Measurements from ENCODE around the gene MSANTD2.

Gene MSANTD2

GRCh38 chr11:124779568-124779967 lies 20.6 kb downstream of the MSANTD2 start:
- TF ChIP-seq PPARA (CRISPR knock-in tag; IDR thresholded peaks at IDR 0.05; ENCODE audit: borderline replicate concordance) (no peak), POU6F1 (CRISPR knock-in tag; IDR thresholded peaks at IDR 0.05; ENCODE audit: borderline replicate concordance, low read depth) (no peak), PATZ1 (CRISPR knock-in tag; IDR thresholded peaks at IDR 0.05; ENCODE audit: borderline replicate concordance) (no peak), OSR1 (CRISPR knock-in tag; IDR thresholded peaks at IDR 0.05) (no peak), ZC3H10 (CRISPR knock-in tag; IDR thresholded peaks at IDR 0.05) (no peak), TCF4 (CRISPR knock-in tag; IDR thresholded peaks at IDR 0.05; ENCODE audit: borderline replicate concordance) (no peak), ZFP3 (CRISPR knock-in tag; IDR thresholded peaks at IDR 0.05) (no peak), ZFP30 (CRISPR knock-in tag; IDR thresholded peaks at IDR 0.05) (no peak), ZNF70 (CRISPR knock-in tag; IDR thresholded peaks at IDR 0.05) (no peak), GLIS3 (CRISPR knock-in tag; IDR thresholded peaks at IDR 0.05) (no peak), SNAI2 (CRISPR knock-in tag; IDR thresholded peaks at IDR 0.05) (no peak), TOX (CRISPR knock-in tag; IDR thresholded peaks at IDR 0.05; ENCODE audit: borderline replicate concordance) (no peak), TSHZ2 (CRISPR knock-in tag; IDR thresholded peaks at IDR 0.05) (no peak), ARNTL (CRISPR knock-in tag; IDR thresholded peaks at IDR 0.05; ENCODE audit: borderline replicate concordance, low read depth) (no peak), CSDC2 (CRISPR knock-in tag; IDR thresholded peaks at IDR 0.05) (no peak), BACH2 (CRISPR knock-in tag; IDR thresholded peaks at IDR 0.05; ENCODE audit: borderline replicate concordance) (no peak), CREB5 (CRISPR knock-in tag; IDR thresholded peaks at IDR 0.05; ENCODE audit: low read depth) (no peak), ISL1 (CRISPR knock-in tag; IDR thresholded peaks at IDR 0.05) (no peak), RARB (CRISPR knock-in tag; IDR thresholded peaks at IDR 0.05) (no peak), ZNF8 (CRISPR knock-in tag; IDR thresholded peaks at IDR 0.05) (no peak)

GRCh38 chr11:124778281-124778680 lies 21.9 kb downstream of the MSANTD2 start:
- no peak for ATAC-seq
- TF ChIP-seq ZNF8 (CRISPR knock-in tag; IDR thresholded peaks at IDR 0.05) = no peak
- no peak for TF ChIP-seq OSR1 (CRISPR knock-in tag; IDR thresholded peaks at IDR 0.05)
- no peak for TF ChIP-seq SNAI2 (CRISPR knock-in tag; IDR thresholded peaks at IDR 0.05)
- no peak for TF ChIP-seq ZNF70 (CRISPR knock-in tag; IDR thresholded peaks at IDR 0.05)
- TF ChIP-seq TOX (CRISPR knock-in tag; IDR thresholded peaks at IDR 0.05; ENCODE audit: borderline replicate concordance) = no peak
- no peak for TF ChIP-seq TSHZ2 (CRISPR knock-in tag; IDR thresholded peaks at IDR 0.05)
- TF ChIP-seq ESRRG (CRISPR knock-in tag; IDR thresholded peaks at IDR 0.05) = no peak
- no peak for TF ChIP-seq BACH2 (CRISPR knock-in tag; IDR thresholded peaks at IDR 0.05; ENCODE audit: borderline replicate concordance)
- TF ChIP-seq CREB5 (CRISPR knock-in tag; IDR thresholded peaks at IDR 0.05; ENCODE audit: low read depth) = no peak
- no peak for TF ChIP-seq RARB (CRISPR knock-in tag; IDR thresholded peaks at IDR 0.05)
- no peak for TF ChIP-seq PATZ1 (CRISPR knock-in tag; IDR thresholded peaks at IDR 0.05; ENCODE audit: borderline replicate concordance)
- no peak for TF ChIP-seq ZC3H10 (CRISPR knock-in tag; IDR thresholded peaks at IDR 0.05)
- TF ChIP-seq GLIS3 (CRISPR knock-in tag; IDR thresholded peaks at IDR 0.05) = no peak
- TF ChIP-seq ZFP30 (CRISPR knock-in tag; IDR thresholded peaks at IDR 0.05) = no peak
- no peak for TF ChIP-seq POU6F1 (CRISPR knock-in tag; IDR thresholded peaks at IDR 0.05; ENCODE audit: borderline replicate concordance, low read depth)
- TF ChIP-seq ZFP3 (CRISPR knock-in tag; IDR thresholded peaks at IDR 0.05) = no peak

More at GRCh38 chr11:124779568-124779967, 20.6 kb downstream of the MSANTD2 start:
- no peak for ATAC-seq

All from SK-N-SH treated with all-trans-retinoic acid at 6 μM for 48 hours (cell line).